CD4-positive, alpha-beta T cell treated with Interleukin-2 at 100 ng/mL for 4 hours (primary cell): ENCODE data around the gene MROH8.
A peak's percentile ranks its signal among the peaks of the same experiment; 100 is the strongest.
"Not testable (repeated sequence)": the region's sequence is repeated elsewhere in the genome, so short reads cannot be mapped to it uniquely, and the experiment has no call there.

Source experiments
- DNase-seq: peaks from one replicate; pipeline ENCODE4 v3.0.0-alpha.2; 2020; ENCODE audit warnings: low spot score

MROH8 gene

DNA sequence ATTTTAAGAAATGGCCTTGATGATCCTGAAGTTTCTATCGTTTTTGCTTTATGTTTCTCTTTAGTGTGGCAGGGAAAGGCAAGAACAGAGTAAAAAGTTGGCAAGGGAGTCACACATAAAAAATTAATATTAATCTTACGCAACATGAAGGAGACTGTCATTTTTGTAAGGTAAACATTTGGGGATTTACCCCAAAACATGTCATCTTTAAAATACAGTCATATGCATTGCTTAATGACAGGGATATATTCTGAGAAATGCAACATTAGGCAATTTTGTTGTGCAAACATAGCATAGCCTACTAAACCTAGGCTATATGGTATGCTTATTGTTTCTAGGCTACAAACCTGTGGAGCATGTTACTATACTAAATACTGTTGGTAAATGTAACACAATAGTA is 88.9 kb downstream of the MROH8 start:
- no peak for DNase-seq

DNA sequence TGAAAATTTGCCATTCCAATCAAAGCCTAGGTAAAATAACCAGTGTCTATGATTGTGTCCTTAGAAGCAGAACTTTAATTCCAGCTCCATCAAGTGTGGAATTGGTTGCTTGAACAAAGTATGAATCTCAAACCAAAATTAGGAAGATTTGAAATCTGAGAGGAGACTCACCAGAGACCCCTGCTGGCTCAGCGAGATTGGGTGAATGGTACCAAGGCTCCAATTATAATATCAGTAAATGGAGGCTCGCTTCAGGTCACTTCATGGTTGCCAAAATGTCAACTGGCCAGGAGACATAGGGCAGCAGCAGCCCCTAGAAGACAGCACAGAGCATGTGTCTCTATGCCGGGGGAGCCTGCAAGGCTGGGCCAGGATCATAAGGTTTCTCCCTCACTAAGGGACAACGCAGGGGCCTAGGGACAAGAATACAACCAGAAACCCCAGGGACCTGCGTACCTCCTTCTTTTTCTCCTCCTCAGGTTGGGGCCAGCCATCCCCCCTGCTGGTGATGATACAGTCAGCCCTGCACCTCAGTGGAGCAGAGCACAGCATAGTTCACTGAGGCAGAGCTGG is 97.5 kb downstream of the MROH8 start:
- peak; percentile 57 for DNase-seq

DNA sequence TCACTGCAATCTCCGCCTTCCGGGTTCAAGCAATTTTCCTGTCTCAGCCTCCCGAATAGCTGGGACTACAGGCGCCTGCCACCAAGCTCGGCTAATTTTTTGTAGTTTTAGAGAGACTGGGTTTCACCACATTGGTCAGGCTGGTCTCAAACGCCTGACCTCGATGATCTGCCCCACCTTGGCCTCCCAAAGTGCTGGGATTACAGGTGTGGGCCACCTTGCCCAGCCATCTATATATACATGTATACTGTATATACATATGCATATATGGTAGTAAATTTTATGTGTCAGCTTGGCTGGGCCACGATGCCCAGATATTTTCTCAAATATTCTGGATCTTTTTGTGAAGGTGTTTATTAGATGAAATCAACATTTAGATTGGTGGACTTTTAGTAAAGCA is 102.3 kb downstream of the MROH8 start:
- DNase-seq: no peak

DNA sequence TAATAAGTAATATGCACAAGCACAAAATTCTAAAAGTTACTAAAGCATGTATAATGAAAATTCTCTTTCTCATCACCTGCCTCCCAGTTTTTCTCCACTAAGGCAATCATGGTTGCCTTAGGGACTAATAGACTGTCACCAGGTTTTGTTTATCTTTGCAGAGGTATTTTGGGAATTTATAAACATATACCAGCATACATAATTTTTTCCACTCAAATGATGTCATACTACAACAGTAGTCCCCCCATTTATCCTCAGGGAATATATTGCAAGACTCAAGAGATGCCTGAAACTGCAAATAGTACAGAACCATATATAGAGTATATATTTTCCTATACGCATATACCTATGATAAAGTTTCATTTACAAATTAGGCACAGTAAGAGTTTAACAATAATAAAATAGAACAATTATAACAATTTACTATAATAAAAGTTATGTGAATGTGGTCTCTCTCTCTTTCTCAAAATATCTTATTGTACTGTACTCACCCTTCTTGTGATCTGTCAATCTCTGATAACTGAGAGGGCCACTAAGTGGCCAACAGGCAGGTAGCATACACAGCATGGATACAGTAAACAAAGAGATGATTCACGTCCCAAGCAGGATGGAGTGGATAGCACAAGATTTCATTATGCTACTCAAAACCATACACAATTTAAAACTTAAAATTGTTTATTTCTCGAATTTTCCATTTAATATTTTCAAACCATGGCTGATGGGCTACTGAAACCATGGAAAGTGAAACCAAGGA is 103.2 kb downstream of the MROH8 start:
- no peak for DNase-seq

DNA sequence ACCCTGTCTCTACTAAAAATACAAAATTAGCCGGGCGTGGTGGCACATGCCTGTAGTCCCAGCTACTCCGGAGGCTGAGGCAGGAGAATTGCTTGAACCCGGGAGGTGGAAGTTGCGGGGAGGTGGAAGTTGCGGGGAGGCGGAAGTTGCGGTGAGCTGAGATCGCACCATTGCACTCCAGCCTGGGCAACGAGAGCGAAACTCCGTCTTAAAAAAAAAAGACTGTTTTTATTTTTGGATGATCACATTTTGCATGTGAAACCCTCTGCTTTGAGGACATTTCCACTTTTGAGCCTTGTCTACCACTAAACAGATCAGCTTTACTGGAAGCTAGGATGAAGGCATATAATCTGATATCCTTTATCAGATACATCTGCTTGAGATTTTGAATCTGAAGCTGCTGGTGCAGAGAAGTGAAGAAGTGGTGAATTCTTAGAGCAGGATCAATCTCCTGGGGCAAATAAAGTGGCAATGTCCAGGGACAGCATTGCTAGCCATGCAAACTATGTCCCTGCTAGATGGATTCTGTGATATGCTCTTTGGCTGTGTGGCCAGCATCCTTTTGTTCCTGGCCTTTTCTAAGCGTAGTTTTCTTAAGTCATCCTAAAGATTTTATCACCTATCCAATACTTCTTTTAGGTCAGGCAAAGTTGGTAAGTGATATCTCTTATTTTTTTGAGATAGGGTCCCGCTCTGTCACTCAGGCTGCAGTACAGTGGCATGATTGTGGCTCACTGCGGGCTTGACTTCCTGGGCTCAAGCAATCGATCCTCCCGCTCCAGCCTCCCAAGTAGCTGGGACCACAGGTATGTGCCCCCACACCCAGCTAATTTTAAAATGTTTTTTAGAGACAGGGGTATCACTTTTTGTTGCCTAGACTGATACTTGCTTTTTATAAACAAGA is 106.8 kb downstream of the MROH8 start:
- no peak for DNase-seq

DNA sequence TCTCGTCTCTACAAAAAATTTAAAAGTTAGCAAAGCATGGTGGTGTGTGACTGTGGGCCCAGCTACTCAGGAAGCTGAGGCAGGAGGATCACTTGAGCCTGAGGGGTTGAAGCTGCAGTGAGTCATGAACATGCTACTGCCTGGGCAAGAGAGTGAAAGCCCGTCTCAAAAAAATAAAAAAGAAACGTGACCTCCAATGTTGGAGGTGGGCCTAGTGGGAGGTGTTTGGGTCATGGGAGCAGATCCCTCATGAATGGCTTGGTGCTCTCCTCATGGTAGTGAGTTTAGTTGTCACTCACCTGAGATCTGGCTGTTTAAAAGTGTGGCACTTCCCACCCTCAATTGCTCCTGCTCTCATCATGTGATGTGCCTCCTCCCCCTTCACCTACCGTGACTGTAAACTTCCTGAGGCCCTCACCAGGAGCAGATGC is 107.9 kb downstream of the MROH8 start:
- DNase-seq: peak; percentile 59

DNA sequence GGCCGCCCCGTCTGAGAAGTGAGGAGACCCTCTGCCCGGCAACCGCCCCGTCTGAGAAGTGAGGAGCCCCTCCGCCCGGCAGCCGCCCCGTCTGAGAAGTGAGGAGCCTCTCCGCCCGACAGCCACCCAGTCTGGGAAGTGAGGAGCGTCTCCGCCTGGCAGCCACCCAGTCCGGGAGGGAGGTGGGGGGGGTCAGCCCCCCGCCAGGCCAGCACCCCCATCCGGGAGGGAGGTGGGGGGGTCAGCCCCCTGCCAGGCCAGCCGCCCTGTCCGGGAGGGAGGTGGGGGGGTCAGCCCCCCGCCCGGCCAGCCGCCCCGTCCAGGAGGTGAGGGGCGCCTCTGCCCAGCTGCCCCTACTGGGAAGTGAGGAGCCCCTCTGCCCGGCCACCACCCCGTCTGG is 109.8 kb downstream of the MROH8 start:
- not testable (repeated sequence) for DNase-seq

DNA sequence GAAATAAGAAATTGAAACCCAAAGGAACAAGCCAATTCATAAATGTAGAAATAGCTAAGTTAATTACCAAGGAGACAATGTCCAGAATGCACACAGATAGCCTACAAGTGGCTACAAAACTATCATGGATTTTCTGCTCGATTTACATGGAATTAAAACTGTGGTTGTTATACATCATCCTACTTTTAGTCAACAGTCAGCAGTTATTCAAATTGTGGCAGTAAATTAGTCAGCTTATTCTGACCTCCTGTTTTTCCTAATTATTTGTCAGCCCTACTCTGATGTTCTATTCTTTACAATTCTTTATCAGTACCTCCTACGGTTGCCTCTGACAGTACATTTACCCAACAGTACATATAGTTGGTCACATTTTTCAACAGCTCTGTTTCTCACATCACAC is 113.2 kb downstream of the MROH8 start:
- DNase-seq: no peak

DNA sequence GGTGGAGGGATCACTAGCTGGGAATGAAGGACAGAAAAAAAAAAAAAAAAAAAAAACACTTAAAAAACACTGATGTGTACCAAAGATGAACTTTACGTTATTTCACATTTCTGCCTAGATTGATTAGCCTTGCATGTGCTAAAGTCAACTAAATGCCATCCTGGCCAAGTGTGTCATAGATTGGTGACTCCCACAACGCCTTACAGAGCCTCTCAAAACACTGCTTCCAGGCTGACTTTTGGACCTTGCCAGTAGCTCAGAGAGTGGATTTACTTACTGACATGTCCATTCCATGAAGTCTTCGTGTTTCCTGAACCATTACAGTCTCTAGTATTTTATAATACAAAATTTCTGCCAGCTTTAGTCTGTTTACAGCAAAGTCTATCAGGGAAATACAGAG is 124.1 kb downstream of the MROH8 start:
- DNase-seq: no peak

DNA sequence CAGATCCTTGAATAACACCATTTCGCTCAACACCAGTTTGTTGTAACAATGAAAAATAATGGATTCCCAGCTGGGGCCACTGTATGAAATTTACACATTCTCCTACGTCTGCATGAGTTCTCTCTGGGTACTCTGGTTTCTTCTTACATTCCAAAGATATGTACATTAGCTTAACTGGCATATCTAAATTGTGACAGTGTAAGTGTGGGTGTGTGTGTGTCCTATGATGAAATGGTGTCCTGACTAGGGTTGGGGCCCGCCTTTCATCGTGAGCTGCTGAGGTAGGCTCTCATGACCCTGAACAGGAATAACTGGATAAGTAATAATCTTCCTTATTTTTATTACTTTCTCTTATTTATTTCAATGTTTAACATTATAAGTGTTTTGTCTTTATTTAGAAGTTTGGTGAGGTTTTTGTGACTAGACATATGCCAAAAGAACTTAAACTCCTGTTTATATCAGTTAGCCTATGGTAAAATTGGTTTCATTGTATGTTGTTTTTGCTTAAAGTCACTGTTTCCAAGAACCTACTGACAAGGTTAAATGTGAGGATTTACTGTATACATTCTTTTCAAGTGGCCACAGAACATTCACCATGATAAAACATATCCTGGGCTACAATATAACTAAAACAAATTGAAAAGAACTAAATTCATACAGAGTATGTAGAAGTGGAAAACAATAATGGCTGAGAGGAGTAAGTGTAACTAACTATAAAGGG is 126.0 kb downstream of the MROH8 start:
- no peak for DNase-seq
